ENCODE data around the gene GEMIN7. TPM values are rescaled to one million over a fixed set of nuclear protein-coding genes. Genes with fewer than 3 reads are reported as not detected.
A peak's percentile ranks its signal among the peaks of the same experiment; 100 is the strongest.

GEMIN7 gene
- polyA plus RNA-seq, 2 of the 4 experiments (the other 2 are of a cell fraction): 42.2 to 86.0 TPM

- TF ChIP-seq RAD21 (conservative IDR thresholded peaks at IDR 0.05 in 1 of 2, IDR thresholded peaks at IDR 0.05 in 1 of 2): no peak
- TF ChIP-seq HDAC2 (IDR thresholded peaks at IDR 0.05): no peak
- peak; percentile 51; the same call in 1 of the 2 replicates for TF ChIP-seq MYC (IDR thresholded peaks at IDR 0.05; ENCODE audit: borderline replicate concordance, low read length)
- peak; percentile 83 for TF ChIP-seq FOSL2 (IDR thresholded peaks at IDR 0.05)
- peak; percentile 91 for TF ChIP-seq FOSL2 (CRISPR knock-in tag; IDR thresholded peaks at IDR 0.05)
- TF ChIP-seq MAX (IDR thresholded peaks at IDR 0.05): peak; percentile 71
- TF ChIP-seq KDM1A (IDR thresholded peaks at IDR 0.05; ENCODE audit: low read depth): no peak
- peak; percentile 78 for TF ChIP-seq USF2 (IDR thresholded peaks at IDR 0.05)
- no peak for TF ChIP-seq CBX2 (IDR thresholded peaks at IDR 0.05; ENCODE audit: borderline replicate concordance, low read depth)
- TF ChIP-seq MAFK (IDR thresholded peaks at IDR 0.05; ENCODE audit: partially characterized antibody): no peak
- peak in 1 of 2 experiments; percentile 39; a peak in 1 of 5 replicates for TF ChIP-seq JUN (IDR thresholded peaks at IDR 0.05)
- TF ChIP-seq BCL3 (IDR thresholded peaks at IDR 0.05): no peak
- 0 out of 2 replicates have a peak, but pooled peaks have one; percentile 10 for TF ChIP-seq BHLHE40 (IDR thresholded peaks at IDR 0.05; ENCODE audit: low read depth, low read length)
- TF ChIP-seq NFE2L2 (conservative IDR thresholded peaks at IDR 0.05; ENCODE audit: low read length): no peak
- TF ChIP-seq CHD2 (IDR thresholded peaks at IDR 0.05; ENCODE audit: low read length, partially characterized antibody): no peak
- no peak for TF ChIP-seq ZFP36 (IDR thresholded peaks at IDR 0.05; ENCODE audit: borderline replicate concordance, partially characterized antibody)
- no peak for TF ChIP-seq EHMT2 (IDR thresholded peaks at IDR 0.05; ENCODE audit: low read depth)
- Histone ChIP-seq H3K4me2 (peak overlapping the region; percentile 75), H3K9me3 (no peaks in the 10 kb centered on the region), H3K27ac (peak overlapping the region; percentile 78 to 92), H3K4me1 (peaks cover 60% of the 10 kb centered on the region), H3K4me3 (no peak overlapping the region)
- ChIA-PET CTCF (interaction anchor here (0.9 to 4.9 kb wide), 12 partner anchors 15 to 449 kb away, joined by 3 to 46 read pairs (median 6); partner anchors contain the start of gene NKPD1), POLR2A (interaction anchor here (0.9 to 1.2 kb wide), 3 partner anchors 15 to 59 kb away, joined by 3 to 4 read pairs (median 4); partner anchors contain the start of gene CLASRP)
- 52% methylated on average over 16 of the region's 16 CpGs for WGBS (ENCODE audit: missing lambda C conversion rate)
- peak; percentile 83 to 95 for DNase-seq (ENCODE audit: low read depth in 1 of 2, low spot score in 1 of 2)
- peak; percentile 85 to 87 for ATAC-seq
- FAIRE-seq: peak; percentile 98
Observed at GRCh38 chr19:45097776-45098520, 18.9 kb downstream of the GEMIN7 start.

GRCh38 chr19:45098521-45099466 is 19.7 kb downstream of the GEMIN7 start:
- POLR2A ChIA-PET: interaction anchor here (0.9 to 1.2 kb wide), 3 partner anchors 14 to 60 kb away, joined by 3 to 4 read pairs (median 4); partner anchors contain the start of gene CLASRP
- Histone ChIP-seq H3K4me3 (0 out of 3 replicates have a peak overlapping the region, but pooled peaks have one; percentile 16), H3K27ac (peak overlapping the region; percentile 78 to 92), H3K4me2 (peak overlapping the region; percentile 75), H3K9me3 (no peaks in the 10 kb centered on the region), H3K4me1 (peaks cover 67% of the 10 kb centered on the region)
- FAIRE-seq (no peak), ATAC-seq (no peak), DNase-seq (ENCODE audit: low read depth in 1 of 2, low spot score in 1 of 2) (no peak)
- CTCF ChIA-PET: interaction anchor here (0.9 to 4.9 kb wide), 13 partner anchors 6 to 450 kb away, joined by 3 to 46 read pairs (median 6); partner anchors contain the start of gene PPP1R37
- WGBS (ENCODE audit: missing lambda C conversion rate): 72% methylated on average over 14 of the region's 15 CpGs
- TF ChIP-seq RAD21 (conservative IDR thresholded peaks at IDR 0.05 in 1 of 2, IDR thresholded peaks at IDR 0.05 in 1 of 2) (no peak), HOXB5 (CRISPR knock-in tag; IDR thresholded peaks at IDR 0.05) (no peak), SREBF2 (IDR thresholded peaks at IDR 0.05) (no peak), FOSB (CRISPR knock-in tag; IDR thresholded peaks at IDR 0.05) (no peak)

Data from A549 (cell line).